OCI-LY7 (cell line): ENCODE results near the gene CRISP3. TPM values are rescaled to one million over a fixed set of nuclear protein-coding genes. Genes with fewer than 3 reads are reported as not detected.

ENCODE experiments used
- BruUV-seq: library from RNA; stranded (reverse); fragments of 400-500 nt; replicated peaks from 2 replicates; lab custom pipeline; 2021; lab: Mats Ljungman, UMichigan
- CTCF ChIA-PET: fragments of 300-600 bp; sonication (Branson Sonifier 250); formaldehyde crosslinking; loops from one replicate; lab custom pipeline; 2022; ENCODE audit warnings: antibody characterized with exemption; ENCODE audit not compliant: unreplicated experiment; lab: Charles Lee
- POLR2A ChIA-PET: fragments of 300-600 bp; sonication (Branson Sonifier 250); formaldehyde crosslinking; loops from one replicate; lab custom pipeline; 2022; ENCODE audit warnings: antibody characterized with exemption; lab: Charles Lee
- DNase-seq: peaks from one replicate; pipeline ENCODE4 v3.0.0-alpha.2; 2015; ENCODE audit warnings: low spot score
- H2AFZ ChIP-seq: fragments of 200-600 bp; sonication (generic), shearing (Covaris generic); 2 replicates; pipeline ENCODE4 v1.6.1; 2014; ENCODE audit warnings: mild to moderate bottlenecking, antibody characterized with exemption, low read length, moderate library complexity
- H3K27ac ChIP-seq: fragments of 200-600 bp; sonication (generic); 2 replicates; pipeline ENCODE4 v1.5.1; 2014; ENCODE audit warnings: mixed run types, low read depth, mild to moderate bottlenecking, moderate library complexity, low read length, inconsistent platforms; ENCODE audit not compliant: poor library complexity, severe bottlenecking
- H3K36me3 ChIP-seq: fragments of 200-600 bp; sonication (generic); 2 replicates; pipeline ENCODE4 v1.6.1; 2014; ENCODE audit warnings: mild to moderate bottlenecking, antibody characterized with exemption, low read length, moderate library complexity, mixed read lengths; ENCODE audit not compliant: insufficient read depth
- H3K4me1 ChIP-seq: fragments of 200-600 bp; sonication (generic); 2 replicates; pipeline ENCODE4 v1.5.1; 2014; ENCODE audit warnings: mild to moderate bottlenecking, low read length; ENCODE audit not compliant: insufficient read depth, poor library complexity, severe bottlenecking
- H3K4me2 ChIP-seq: fragments of 200-600 bp; sonication (generic); 2 replicates; pipeline ENCODE4 v1.6.1; 2014; ENCODE audit warnings: mild to moderate bottlenecking, low read length
- H3K4me3 ChIP-seq: fragments of 200-600 bp; sonication (generic); 2 replicates; pipeline ENCODE4 v1.5.1; 2014; ENCODE audit warnings: mild to moderate bottlenecking, low read depth, low read length; ENCODE audit not compliant: poor library complexity, severe bottlenecking
- H3K79me2 ChIP-seq: fragments of 200-600 bp; sonication (generic); 2 replicates; pipeline ENCODE4 v1.6.1; 2016; ENCODE audit warnings: low read depth, mild to moderate bottlenecking, low read length, moderate library complexity, mixed read lengths; ENCODE audit not compliant: insufficient read depth
- H3K9me2 ChIP-seq: fragments of 200-600 bp; sonication (generic); 2 replicates; pipeline ENCODE4 v1.6.1; 2016; ENCODE audit warnings: mild to moderate bottlenecking, low read length, mixed read lengths; ENCODE audit not compliant: insufficient read depth
- H3K9me3 ChIP-seq: fragments of 200-600 bp; sonication (generic); 2 replicates; pipeline ENCODE4 v1.6.1; 2014; ENCODE audit warnings: mild to moderate bottlenecking, mixed run types, low read length, mixed read lengths
- H4K20me1 ChIP-seq: fragments of 200-600 bp; sonication (generic); 2 replicates; pipeline ENCODE4 v1.6.1; 2014; ENCODE audit warnings: mild to moderate bottlenecking, antibody characterized with exemption, low read length, moderate library complexity, mixed read lengths; ENCODE audit not compliant: insufficient read depth
- EZH2phosphoT487 ChIP-seq: fragments of 200-600 bp; sonication (generic); IDR thresholded peaks from 2 replicates; pipeline ENCODE4 v1.6.1; 2018; ENCODE audit warnings: low read depth, borderline replicate concordance, mild to moderate bottlenecking, mixed run types, antibody characterized with exemption, low read length, moderate library complexity, mixed read lengths
- intact Hi-C: fragments of 100-400 bp; cut with micrococcal nuclease; formaldehyde crosslinking; loops from one replicate; pipeline ENCODE4 v1.10.0; 2022; ENCODE audit not compliant: unreplicated experiment
- total RNA-seq, 2 experiments: library from RNA; depleted of rRNA in 1 of 2; stranded (reverse); fragments of >200 nt in 1 of 2; shearing (Covaris generic) in 1 of 2; gene quantifications; 2 replicates each; pipeline ENCODE4 v1.2.3, GENCODE V29; 2014 to 2022
- TF ChIP-seq, protein P1 (sequence below): fragments of 200-600 bp; sonication (generic); conservative IDR thresholded peaks from 2 replicates; pipeline ENCODE4 v1.5.1; 2014; ENCODE audit warnings: mild to moderate bottlenecking, antibody characterized with exemption, low read length, moderate library complexity, mixed read lengths

CRISP3 gene
- total RNA-seq, 2 experiments from 2014 or later: not detected

DNA sequence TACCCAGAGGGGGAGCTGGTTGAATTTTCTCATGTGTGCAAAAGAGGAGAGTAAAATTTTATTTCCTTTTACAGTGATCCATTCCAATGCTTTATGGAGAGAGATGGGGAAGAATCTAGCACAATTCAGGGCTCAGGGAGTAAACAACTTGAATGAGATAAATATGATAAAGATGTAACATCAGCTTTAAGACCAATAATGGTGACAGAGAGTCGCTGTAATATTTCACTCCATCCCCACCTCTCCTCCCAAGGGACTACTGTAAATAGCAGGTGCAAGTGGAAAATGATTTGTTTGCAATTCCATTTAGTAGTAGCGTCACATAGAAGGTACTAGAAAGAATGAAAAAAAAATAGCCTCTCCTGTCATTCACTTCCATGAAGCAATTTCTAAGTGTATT lies 4.8 kb downstream of the CRISP3 start:
- intact Hi-C loops: no loop called here
- Histone ChIP-seq H3K27ac (no peak overlapping the region), H3K9me3 (no peaks in the 10 kb centered on the region), H3K4me2 (no peak overlapping the region), H3K4me3 (no peak overlapping the region), H3K4me1 (no peaks in the 10 kb centered on the region), H3K79me2 (no peaks in the 10 kb centered on the region), H4K20me1 (no peaks in the 10 kb centered on the region), H2AFZ (no peak overlapping the region), H3K9me2 (no peaks in the 10 kb centered on the region), H3K36me3 (no peaks in the 10 kb centered on the region)
- DNase-seq: no peak
- no TSS peak for BruUV-seq
- ChIA-PET POLR2A (interaction anchor here (0.6 kb wide), 1 partner anchor 41 kb away, joined by 3 read pairs; no protein-coding TSS in a partner anchor), CTCF (no interaction called here)
- TF ChIP-seq, protein P1, sequence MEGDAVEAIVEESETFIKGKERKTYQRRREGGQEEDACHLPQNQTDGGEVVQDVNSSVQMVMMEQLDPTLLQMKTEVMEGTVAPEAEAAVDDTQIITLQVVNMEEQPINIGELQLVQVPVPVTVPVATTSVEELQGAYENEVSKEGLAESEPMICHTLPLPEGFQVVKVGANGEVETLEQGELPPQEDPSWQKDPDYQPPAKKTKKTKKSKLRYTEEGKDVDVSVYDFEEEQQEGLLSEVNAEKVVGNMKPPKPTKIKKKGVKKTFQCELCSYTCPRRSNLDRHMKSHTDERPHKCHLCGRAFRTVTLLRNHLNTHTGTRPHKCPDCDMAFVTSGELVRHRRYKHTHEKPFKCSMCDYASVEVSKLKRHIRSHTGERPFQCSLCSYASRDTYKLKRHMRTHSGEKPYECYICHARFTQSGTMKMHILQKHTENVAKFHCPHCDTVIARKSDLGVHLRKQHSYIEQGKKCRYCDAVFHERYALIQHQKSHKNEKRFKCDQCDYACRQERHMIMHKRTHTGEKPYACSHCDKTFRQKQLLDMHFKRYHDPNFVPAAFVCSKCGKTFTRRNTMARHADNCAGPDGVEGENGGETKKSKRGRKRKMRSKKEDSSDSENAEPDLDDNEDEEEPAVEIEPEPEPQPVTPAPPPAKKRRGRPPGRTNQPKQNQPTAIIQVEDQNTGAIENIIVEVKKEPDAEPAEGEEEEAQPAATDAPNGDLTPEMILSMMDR: no peak
- TF ChIP-seq EZH2phosphoT487: no peak

DNA sequence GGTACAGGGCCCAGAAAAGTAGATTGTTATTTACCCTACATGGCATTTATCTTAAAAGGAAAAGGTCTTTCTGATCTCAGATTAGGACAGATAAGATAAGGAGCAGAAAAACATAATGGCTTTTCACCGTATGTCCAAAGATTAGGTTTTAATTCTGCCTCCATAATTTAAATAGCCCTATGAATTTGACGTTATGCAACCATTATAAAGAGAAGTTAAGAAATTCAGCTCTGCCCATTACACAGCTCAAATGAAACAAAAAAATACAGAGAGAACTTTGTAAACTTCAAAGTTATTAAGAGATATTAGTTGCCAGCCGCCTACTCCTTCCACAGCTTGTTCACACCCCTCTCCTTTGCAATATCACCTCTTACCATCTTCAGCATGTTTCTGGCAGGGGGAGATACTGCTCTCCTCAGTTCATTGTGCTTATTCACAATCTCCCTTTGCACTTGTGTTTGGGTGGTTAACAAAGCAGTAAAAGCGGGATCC lies 8.1 kb downstream of the CRISP3 start:
- BruUV-seq: no TSS peak
- DNase-seq: no peak
- H3K4me2 ChIP-seq: no peak overlapping the region
- CTCF ChIA-PET: no interaction called here
- no peaks in the 10 kb centered on the region for H3K9me3 ChIP-seq
- POLR2A ChIA-PET: no interaction called here
- no peaks in the 10 kb centered on the region for H3K4me1 ChIP-seq
- no peak overlapping the region for H2AFZ ChIP-seq
- no peaks in the 10 kb centered on the region for H3K36me3 ChIP-seq
- no peaks in the 10 kb centered on the region for H3K79me2 ChIP-seq
- no peaks in the 10 kb centered on the region for H3K9me2 ChIP-seq
- intact Hi-C loops: no loop called here
- no peaks in the 10 kb centered on the region for H4K20me1 ChIP-seq
- no peak overlapping the region for H3K4me3 ChIP-seq
- no peak for TF ChIP-seq EZH2phosphoT487
- TF ChIP-seq, protein P1: no peak
- no peak overlapping the region for H3K27ac ChIP-seq

DNA sequence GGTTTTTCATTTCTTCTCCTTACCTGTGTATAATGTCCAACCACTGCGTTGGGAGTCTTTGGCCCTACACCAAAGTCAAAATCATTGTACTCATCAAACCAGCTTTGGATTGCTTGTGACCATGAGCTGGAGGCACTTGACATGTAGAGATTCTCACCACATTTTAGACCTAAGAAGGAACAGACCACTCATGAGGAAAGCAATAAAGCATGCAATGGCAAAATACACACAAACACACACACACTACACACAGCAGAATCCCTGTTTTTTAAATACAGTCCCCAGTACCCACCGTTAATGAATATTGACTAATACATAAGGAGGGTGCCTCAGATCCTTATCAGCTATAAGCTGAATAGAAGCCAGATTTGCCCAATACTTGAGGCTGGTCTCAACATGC lies 10.5 kb downstream of the CRISP3 start:
- ChIA-PET CTCF (no interaction called here), POLR2A (no interaction called here)
- Histone ChIP-seq H3K4me3 (no peak overlapping the region), H3K4me1 (no peaks in the 10 kb centered on the region), H3K9me3 (no peaks in the 10 kb centered on the region), H3K4me2 (no peak overlapping the region), H3K9me2 (no peaks in the 10 kb centered on the region), H4K20me1 (no peaks in the 10 kb centered on the region), H2AFZ (no peak overlapping the region), H3K27ac (no peak overlapping the region), H3K36me3 (no peaks in the 10 kb centered on the region), H3K79me2 (no peaks in the 10 kb centered on the region)
- BruUV-seq: no TSS peak
- intact Hi-C loops: no loop called here
- TF ChIP-seq EZH2phosphoT487: no peak
- TF ChIP-seq, protein P1: no peak
- no peak for DNase-seq
